Liver (tissue), 9 donors: Measurements from ENCODE around the gene DEPDC5. TPM values are rescaled to one million over a fixed set of nuclear protein-coding genes. Genes with fewer than 3 reads are reported as not detected.

ENCODE experiments used
- DNase-seq: peaks from one replicate; pipeline ENCODE4 v3.0.0-alpha.2; 2017; ENCODE audit warnings: low spot score
- H3K27ac ChIP-seq, 2 donors: one replicate each; pipeline ENCODE4 v1.7.0; 2013; ENCODE audit warnings: inconsistent platforms in 2 of 2, low read length in 2 of 2, control low read depth in 1 of 2, low read depth in 1 of 2, mild to moderate bottlenecking in 1 of 2
- H3K27me3 ChIP-seq, 4 donors: one replicate each; pipeline versions ENCODE4 v1.6.1 to v1.7.0; 2013; ENCODE audit warnings: low read length in 3 of 4, inconsistent platforms in 1 of 4, mild to moderate bottlenecking in 1 of 4, moderate library complexity in 1 of 4; ENCODE audit not compliant: control insufficient read depth in 4 of 4, insufficient read depth in 4 of 4
- H3K36me3 ChIP-seq, 4 donors: one replicate each; pipeline versions ENCODE4 v1.6.1 to v1.7.0; 2013; ENCODE audit warnings: low read length in 3 of 4, mild to moderate bottlenecking in 3 of 4, low read depth in 1 of 4, moderate library complexity in 1 of 4; ENCODE audit not compliant: control insufficient read depth in 4 of 4, insufficient read depth in 3 of 4
- H3K4me1 ChIP-seq, 4 donors: one replicate each; pipeline versions ENCODE4 v1.6.1 to v1.7.0; 2013; ENCODE audit warnings: low read length in 3 of 4, mild to moderate bottlenecking in 3 of 4, moderate library complexity in 1 of 4; ENCODE audit not compliant: control insufficient read depth in 4 of 4, insufficient read depth in 4 of 4
- H3K4me3 ChIP-seq, 3 donors: one replicate each; pipeline versions ENCODE4 v1.6.1 to v1.7.0; 2013; ENCODE audit warnings: low read length in 3 of 3, control low read depth in 1 of 3, low read depth in 1 of 3, mild to moderate bottlenecking in 1 of 3
- H3K9ac ChIP-seq, 2 donors: one replicate each; pipeline ENCODE4 v1.7.0; 2013; ENCODE audit warnings: low read length in 2 of 2, mild to moderate bottlenecking in 2 of 2, moderate library complexity in 2 of 2, control low read depth in 1 of 2, low read depth in 1 of 2
- H3K9me3 ChIP-seq, 4 donors: one replicate each; pipeline versions ENCODE4 v1.6.1 to v1.7.0; 2013; ENCODE audit warnings: low read length in 3 of 4; ENCODE audit not compliant: control insufficient read depth in 4 of 4
- ATF3 ChIP-seq: IDR thresholded peaks from 2 replicates; pipeline ENCODE4 v1.6.1; 2016; ENCODE audit warnings: antibody characterized with exemption
- CTCF ChIP-seq: fragments of 150-350 bp; IDR thresholded peaks from 2 replicates; pipeline ENCODE4 v1.5.1; 2017; ENCODE audit warnings: improper control_type of control experiment, low read depth, low read length; ENCODE audit not compliant: missing input control
- FOXA1 ChIP-seq: IDR thresholded peaks from 2 replicates; pipeline ENCODE4 v1.6.1; 2016; ENCODE audit warnings: antibody characterized with exemption
- GABPA ChIP-seq, 2 donors: IDR thresholded peaks in 1 of 2; conservative IDR thresholded peaks in 1 of 2; 2 replicates each; pipeline ENCODE4 v1.6.1; 2016; ENCODE audit warnings: antibody characterized with exemption in 2 of 2, mild to moderate bottlenecking in 1 of 2, moderate library complexity in 1 of 2
- HNF4A ChIP-seq, 2 donors: conservative IDR thresholded peaks; 2 replicates each; pipeline ENCODE4 v1.6.1; 2016; ENCODE audit warnings: antibody characterized with exemption in 2 of 2, mild to moderate bottlenecking in 2 of 2
- HNF4G ChIP-seq: IDR thresholded peaks from 2 replicates; pipeline ENCODE4 v1.6.1; 2016; ENCODE audit warnings: antibody characterized with exemption
- JUND ChIP-seq, 2 donors: IDR thresholded peaks; 2 replicates each; pipeline ENCODE4 v1.6.1; 2016; ENCODE audit warnings: antibody characterized with exemption in 2 of 2
- MAX ChIP-seq: IDR thresholded peaks from 2 replicates; pipeline ENCODE4 v1.6.1; 2016; ENCODE audit warnings: antibody characterized with exemption
- NR2F2 ChIP-seq: IDR thresholded peaks from 2 replicates; pipeline ENCODE4 v1.6.1; 2016; ENCODE audit warnings: antibody characterized with exemption
- RAD21 ChIP-seq, 2 donors: IDR thresholded peaks; 2 replicates each; pipeline ENCODE4 v1.6.1; 2016; ENCODE audit warnings: antibody characterized with exemption in 2 of 2, mild to moderate bottlenecking in 2 of 2
- REST ChIP-seq: IDR thresholded peaks from 2 replicates; pipeline ENCODE4 v1.6.1; 2016; ENCODE audit warnings: antibody characterized with exemption, mild to moderate bottlenecking
- RXRA ChIP-seq, 2 donors: IDR thresholded peaks; 2 replicates each; pipeline ENCODE4 v1.6.1; 2017 to 2018; ENCODE audit warnings: antibody characterized with exemption in 2 of 2, mild to moderate bottlenecking in 1 of 2
- SP1 ChIP-seq: IDR thresholded peaks from 2 replicates; pipeline ENCODE4 v1.6.1; 2018; ENCODE audit warnings: antibody characterized with exemption, mild to moderate bottlenecking
- TAF1 ChIP-seq: conservative IDR thresholded peaks from 2 replicates; pipeline ENCODE4 v1.6.1; 2016; ENCODE audit warnings: antibody characterized with exemption, mild to moderate bottlenecking
- ZBTB33 ChIP-seq: IDR thresholded peaks from 2 replicates; pipeline ENCODE4 v1.6.1; 2016; ENCODE audit warnings: antibody characterized with exemption
- WGBS: extraction: QIAGEN DNeasy Blood & Tissue Kit; methylation state at CpG from one replicate; pipeline ENCODE4 v1.1.7; 2013; 5-methylcytosine and 5-hydroxymethylcytosine counted together
- polyA plus RNA-seq, 2 donors: library from polyadenylated mRNA; stranded (reverse) in 1 of 2; unstranded in 1 of 2; fragments of 200-250 nt in 1 of 2; fragments of >200 nt in 1 of 2; fragmentation: Nextera tagmentation in 1 of 2; extraction: Ambion mirVana in 1 of 2; gene quantifications; one replicate each; pipeline versions ENCODE4 v1.2.1 to v1.2.3, GENCODE V29; 2013 to 2015
- total RNA-seq, 2 donors: library from RNA; depleted of rRNA; stranded (reverse); fragments of >200 nt; gene quantifications; one replicate each; pipeline ENCODE4 v1.2.3, GENCODE V29; 2014
- donor health status: healthy.
- donor health status: healthy.
- donor health status: healthy.
- donor health status: healthy.
- donor health status: healthy.

The DEPDC5 gene
- total and polyA plus RNA-seq, 4 donors, result 5.5 to 19.4 (median 12.6) TPM

GRCh38 chr22:31937341-31937740, 183.5 kb downstream of the DEPDC5 start (continued):
- TF ChIP-seq REST (no peak), RXRA (IDR thresholded peaks at IDR 0.05) (no peak), SP1 (no peak), RAD21 (IDR thresholded peaks at IDR 0.05) (no peak), ATF3 (no peak), NR2F2 (no peak), MAX (no peak)

GRCh38 chr22:31938296-31938695, 184.5 kb downstream of the DEPDC5 start:
- TF ChIP-seq HNF4G (no peak), HNF4A (conservative IDR thresholded peaks at IDR 0.05) (no peak), RAD21 (IDR thresholded peaks at IDR 0.05) (no peak), CTCF (no peak), FOXA1 (no peak), ZBTB33 (no peak), JUND (IDR thresholded peaks at IDR 0.05) (no peak), RXRA (IDR thresholded peaks at IDR 0.05) (no peak), GABPA (IDR thresholded peaks at IDR 0.05 in 1 of 2, conservative IDR thresholded peaks at IDR 0.05 in 1 of 2) (no peak), TAF1 (no peak)
- 73% methylated on average over 8 of the region's 8 CpGs for WGBS
- Histone ChIP-seq H3K4me1 (peaks cover 0 to under 1% (median 0%) of the 10 kb centered on the region in 4 donors), H3K27ac (no peak overlapping the region), H3K36me3 (no peaks in the 10 kb centered on the region), H3K4me3 (no peak overlapping the region), H3K9ac (no peak overlapping the region), H3K27me3 (no peaks in the 10 kb centered on the region), H3K9me3 (no peaks in the 10 kb centered on the region)
- no peak for DNase-seq
